Mesenchymal stem cell (in vitro differentiated cells and primary cell): Measurements from ENCODE around the gene FREM1.
"Not testable (repeated sequence)": the region's sequence is repeated elsewhere in the genome, so short reads cannot be mapped to it uniquely, and the experiment has no call there.

Source experiments
- DNase-seq: peaks from one replicate; pipeline ENCODE4 v3.0.0-alpha.2; 2013
- H2AFZ ChIP-seq: one replicate; pipeline ENCODE4 v1.6.1; 2013; ENCODE audit warnings: low read depth, mild to moderate bottlenecking, control low read depth, inconsistent platforms, low read length, moderate library complexity
- H2AK5ac ChIP-seq: 2 replicates; pipeline ENCODE4 v1.6.1; 2013; ENCODE audit warnings: low read length, moderate library complexity, mild to moderate bottlenecking, inconsistent platforms; ENCODE audit not compliant: severe bottlenecking
- H2BK120ac ChIP-seq: one replicate; pipeline ENCODE4 v1.6.1; 2013; ENCODE audit warnings: low read depth, mild to moderate bottlenecking, inconsistent platforms, low read length, moderate library complexity
- H2BK12ac ChIP-seq, 2 experiments: one replicate each; pipeline ENCODE4 v1.6.1; 2013; ENCODE audit warnings: inconsistent platforms in 2 of 2, low read length in 2 of 2, mild to moderate bottlenecking in 2 of 2, moderate library complexity in 2 of 2, control low read depth in 1 of 2
- H2BK15ac ChIP-seq: one replicate; pipeline ENCODE4 v1.6.1; 2013; ENCODE audit warnings: mild to moderate bottlenecking, low read depth, inconsistent platforms; ENCODE audit not compliant: poor library complexity, severe bottlenecking
- H2BK5ac ChIP-seq: 2 replicates; pipeline ENCODE4 v1.6.1; 2013; ENCODE audit warnings: low read depth, mild to moderate bottlenecking, low read length, control low read depth, inconsistent platforms; ENCODE audit not compliant: poor library complexity, severe bottlenecking
- H3K14ac ChIP-seq, 2 experiments: one replicate each; pipeline ENCODE4 v1.6.1; 2013; ENCODE audit warnings: inconsistent platforms in 2 of 2, low read length in 2 of 2, control low read depth in 1 of 2, mild to moderate bottlenecking in 1 of 2, moderate library complexity in 1 of 2
- H3K18ac ChIP-seq, 2 experiments: one replicate each; pipeline ENCODE4 v1.6.1; 2013; ENCODE audit warnings: inconsistent platforms in 2 of 2, low read length in 2 of 2, control low read depth in 1 of 2, low read depth in 1 of 2, mild to moderate bottlenecking in 1 of 2
- H3K23ac ChIP-seq, 2 experiments: one replicate each; pipeline ENCODE4 v1.6.1; 2013; ENCODE audit warnings: inconsistent platforms in 2 of 2, low read length in 2 of 2, mild to moderate bottlenecking in 2 of 2, moderate library complexity in 2 of 2, control low read depth in 1 of 2
- H3K27ac ChIP-seq: 2 replicates; pipeline ENCODE4 v1.5.1; 2013; ENCODE audit warnings: mild to moderate bottlenecking, moderate library complexity, low read length, control low read depth, inconsistent platforms; ENCODE audit not compliant: poor library complexity, severe bottlenecking
- H3K27me3 ChIP-seq, 2 experiments: 2 replicates each; pipeline versions ENCODE4 v1.6.1 to v1.7.0; 2013; ENCODE audit warnings: low read length in 2 of 2, mild to moderate bottlenecking in 2 of 2, moderate library complexity in 2 of 2, control low read depth in 1 of 2, inconsistent platforms in 1 of 2; ENCODE audit not compliant: control insufficient read depth in 1 of 2, insufficient read depth in 1 of 2
- H3K36me3 ChIP-seq, 2 experiments: 2 replicates each; pipeline versions ENCODE4 v1.6.1 to v1.7.0; 2013; ENCODE audit warnings: low read length in 2 of 2, control low read depth in 1 of 2, inconsistent platforms in 1 of 2, low read depth in 1 of 2, mild to moderate bottlenecking in 1 of 2; ENCODE audit not compliant: insufficient read depth in 2 of 2, control insufficient read depth in 1 of 2
- H3K4ac ChIP-seq, 2 experiments: one replicate each; pipeline ENCODE4 v1.6.1; 2013; ENCODE audit warnings: inconsistent platforms in 2 of 2, low read length in 2 of 2, mild to moderate bottlenecking in 2 of 2, moderate library complexity in 2 of 2, control low read depth in 1 of 2, low read depth in 1 of 2
- H3K4me1 ChIP-seq: 2 replicates; pipeline ENCODE4 v1.6.1; 2013; ENCODE audit warnings: low read depth, low read length, control low read depth; ENCODE audit not compliant: control insufficient read depth, insufficient read depth
- H3K4me2 ChIP-seq: 2 replicates; pipeline ENCODE4 v1.6.1; 2013; ENCODE audit warnings: low read length, mild to moderate bottlenecking, inconsistent platforms; ENCODE audit not compliant: poor library complexity, severe bottlenecking
- H3K4me3 ChIP-seq, 2 experiments: 2 replicates each; pipeline versions ENCODE4 v1.5.1 to v1.7.0; 2013; ENCODE audit warnings: low read length in 2 of 2, mild to moderate bottlenecking in 2 of 2, control low read depth in 1 of 2, low read depth in 1 of 2; ENCODE audit not compliant: insufficient read depth in 1 of 2
- H3K79me1 ChIP-seq: replicated peaks from 2 replicates; pipeline ENCODE4 v1.6.1; 2013; ENCODE audit warnings: mild to moderate bottlenecking, control low read depth, low read length, inconsistent platforms; ENCODE audit not compliant: poor library complexity, severe bottlenecking
- H3K9ac ChIP-seq: 2 replicates; pipeline ENCODE4 v1.7.0; 2013; ENCODE audit warnings: mild to moderate bottlenecking, low read length, moderate library complexity
- H3K9me3 ChIP-seq: 2 replicates; pipeline ENCODE4 v1.7.0; 2013; ENCODE audit warnings: mild to moderate bottlenecking, low read length; ENCODE audit not compliant: control insufficient read depth
- H4K8ac ChIP-seq: one replicate; pipeline ENCODE4 v1.6.1; 2013; ENCODE audit warnings: inconsistent platforms, mild to moderate bottlenecking, low read length, moderate library complexity
- H4K91ac ChIP-seq: one replicate; pipeline ENCODE4 v1.6.1; 2013; ENCODE audit warnings: mild to moderate bottlenecking, low read length, inconsistent platforms
- WGBS: methylation state at CpG from one replicate; pipeline ENCODE4 v1.1.7; 2013; ENCODE audit warnings: mixed read lengths; 5-methylcytosine and 5-hydroxymethylcytosine counted together

Gene FREM1

DNA sequence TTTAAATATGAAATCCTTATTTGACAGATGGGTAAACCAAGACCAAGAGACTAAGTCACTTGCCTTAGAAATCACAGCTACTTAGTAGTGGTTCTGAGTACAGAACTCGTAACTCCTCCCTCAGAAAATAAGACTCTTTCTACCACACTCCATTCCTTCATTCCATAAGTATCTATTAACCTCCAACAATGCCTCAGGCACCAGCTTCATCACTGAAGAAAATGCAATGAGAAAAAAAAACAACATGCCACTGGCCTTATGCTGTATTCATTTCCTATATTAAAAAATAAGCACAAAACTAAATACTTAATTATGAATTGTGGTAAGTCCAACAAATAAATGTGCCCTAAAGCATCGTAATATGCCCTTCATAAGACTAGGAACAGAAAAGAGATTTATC is 13.5 kb upstream of the FREM1 start:
- Histone ChIP-seq H2BK15ac (no peak overlapping the region), H2AFZ (no peak overlapping the region), H2BK5ac (no peak overlapping the region), H2BK12ac (no peak overlapping the region), H4K8ac (no peak overlapping the region), H3K4me1 (no peaks in the 10 kb centered on the region), H3K27ac (no peak overlapping the region), H3K18ac (no peak overlapping the region), H2AK5ac (no peak overlapping the region), H3K79me1 (no peaks in the 10 kb centered on the region), H3K36me3 (no peaks in the 10 kb centered on the region), H3K9me3 (no peaks in the 10 kb centered on the region), H3K4me3 (no peak overlapping the region), H3K4ac (no peak overlapping the region), H3K23ac (no peak overlapping the region), H3K27me3 (no peaks in the 10 kb centered on the region), H3K14ac (no peak overlapping the region), H3K9ac (no peak overlapping the region), H4K91ac (no peak overlapping the region), H2BK120ac (no peak overlapping the region), H3K4me2 (no peak overlapping the region)
- DNase-seq: no peak
- 100% methylated on average over 1 of the region's 2 CpGs for WGBS

DNA sequence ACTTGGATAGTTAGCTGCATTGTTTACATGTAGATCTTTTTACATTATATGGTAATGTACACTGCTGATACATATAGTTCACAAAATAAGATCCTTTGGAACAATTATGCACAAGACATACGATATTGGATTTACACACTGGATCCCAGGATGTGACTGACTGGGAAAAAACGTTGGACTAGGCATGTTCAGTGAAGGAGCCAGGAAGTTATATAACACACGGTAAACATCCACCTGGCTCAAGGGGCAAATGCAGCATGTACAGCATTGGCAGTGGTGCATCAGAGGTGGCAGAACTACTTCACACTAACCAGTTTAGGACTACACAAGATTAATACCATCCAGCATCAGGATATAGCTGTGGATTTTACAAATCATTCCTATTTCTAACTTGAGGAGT is 10.6 kb upstream of the FREM1 start:
- not testable (repeated sequence) for H2AFZ ChIP-seq, H3K4me1 ChIP-seq, H3K14ac ChIP-seq, H2BK5ac ChIP-seq, H2AK5ac ChIP-seq, H3K36me3 ChIP-seq, H3K27me3 ChIP-seq, H3K4me3 ChIP-seq, H3K27ac ChIP-seq, H3K23ac ChIP-seq, H3K79me1 ChIP-seq, H3K4ac ChIP-seq, H4K8ac ChIP-seq, H2BK12ac ChIP-seq, H3K9ac ChIP-seq, H2BK120ac ChIP-seq, H3K18ac ChIP-seq, H2BK15ac ChIP-seq, H3K9me3 ChIP-seq, H4K91ac ChIP-seq, DNase-seq, H3K4me2 ChIP-seq
- 95% methylated on average over 3 of the region's 3 CpGs for WGBS

DNA sequence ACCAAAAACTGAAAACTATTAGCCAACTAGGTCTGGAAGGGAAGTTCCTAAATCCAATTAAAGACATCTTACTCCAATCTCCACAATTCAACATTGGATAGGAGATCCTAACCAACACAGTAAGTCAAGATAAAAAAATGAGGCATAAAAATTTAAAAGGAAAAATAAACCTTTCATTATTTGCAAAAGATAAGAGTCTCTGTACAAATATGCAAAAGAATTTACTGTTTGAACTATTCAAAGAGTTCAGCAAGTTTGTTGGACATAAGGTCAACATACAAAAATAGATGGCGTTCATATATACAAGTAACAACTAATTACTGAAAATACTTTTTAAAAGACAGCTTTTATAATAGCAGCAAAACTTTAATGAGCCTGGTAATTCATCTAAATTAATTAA is 3.1 kb upstream of the FREM1 start:
- Histone ChIP-seq H3K4me1 (peaks cover 4% of the 10 kb centered on the region), H4K91ac (no peak overlapping the region), H2AK5ac (no peak overlapping the region), H2BK120ac (no peak overlapping the region), H3K27ac (no peak overlapping the region), H3K18ac (no peak overlapping the region), H3K9ac (no peak overlapping the region), H2BK15ac (no peak overlapping the region), H3K27me3 (no peaks in the 10 kb centered on the region), H3K23ac (no peak overlapping the region), H4K8ac (no peak overlapping the region), H3K4ac (no peak overlapping the region), H3K4me2 (no peak overlapping the region), H2AFZ (no peak overlapping the region), H2BK5ac (no peak overlapping the region), H3K4me3 (no peak overlapping the region), H3K36me3 (no peaks in the 10 kb centered on the region), H3K14ac (no peak overlapping the region), H2BK12ac (no peak overlapping the region), H3K79me1 (no peaks in the 10 kb centered on the region), H3K9me3 (no peaks in the 10 kb centered on the region)
- no CpG with 5 or more reads among the region's 1 CpG for WGBS
- DNase-seq: no peak

DNA sequence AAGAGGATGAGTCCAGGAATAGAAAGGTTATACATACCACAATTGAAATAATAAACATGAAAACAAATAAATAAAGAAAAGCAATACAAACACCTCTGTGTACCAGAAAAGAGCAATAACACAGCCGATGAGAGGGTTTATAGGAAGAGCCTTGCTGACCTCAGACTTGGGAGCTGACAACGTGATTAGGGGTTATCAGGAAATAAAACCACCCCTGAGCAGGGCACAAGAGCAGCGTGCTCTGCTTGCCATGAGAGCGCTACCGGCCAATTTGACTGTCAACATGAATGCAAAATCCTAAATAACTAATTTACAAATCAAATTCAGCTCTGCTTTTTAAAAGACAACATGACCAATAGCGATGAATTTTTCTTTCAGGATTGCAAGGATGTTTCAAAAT is 2.6 kb upstream of the FREM1 start:
- Histone ChIP-seq H2BK120ac (no peak overlapping the region), H3K9ac (no peak overlapping the region), H3K4ac (no peak overlapping the region), H3K18ac (no peak overlapping the region), H3K36me3 (no peaks in the 10 kb centered on the region), H4K91ac (no peak overlapping the region), H2BK12ac (no peak overlapping the region), H3K4me3 (no peak overlapping the region), H3K14ac (no peak overlapping the region), H2BK15ac (no peak overlapping the region), H3K79me1 (no peaks in the 10 kb centered on the region), H3K4me1 (peaks cover 7% of the 10 kb centered on the region), H3K23ac (no peak overlapping the region), H2AK5ac (no peak overlapping the region), H3K9me3 (no peaks in the 10 kb centered on the region), H4K8ac (no peak overlapping the region), H2AFZ (no peak overlapping the region), H3K27ac (no peak overlapping the region), H3K4me2 (no peak overlapping the region), H3K27me3 (no peaks in the 10 kb centered on the region), H2BK5ac (no peak overlapping the region)
- DNase-seq: no peak
- WGBS: 66% methylated on average over 5 of the region's 6 CpGs
